Measurements from ENCODE around the gene LIMS1. TPM values are rescaled to one million over a fixed set of nuclear protein-coding genes. Genes with fewer than 3 reads are reported as not detected.

LIMS1 gene
- total RNA-seq, 1 experiment from 2014 or later: 56.2 TPM

- DNase-seq (ENCODE audit: low read depth, low spot score): no peak
- Histone ChIP-seq H3K9me2 (ENCODE audit: insufficient read depth) (no peaks in the 10 kb centered on the region), H3K36me3 (ENCODE audit: control insufficient read depth in 1 of 2, insufficient read depth in 2 of 2, low read length in 2 of 2) (no peaks in the 10 kb centered on the region), H2AFZ (ENCODE audit: low read depth, low read length, poor library complexity, severe bottlenecking) (no peak overlapping the region), H4K20me1 (ENCODE audit: insufficient read depth) (0 out of 2 replicates have a peak, but pooled peaks cover 6% of the 10 kb centered on the region), H3K27me3 (ENCODE audit: insufficient read depth, low read length) (no peaks in the 10 kb centered on the region), H3K9ac (ENCODE audit: low read length) (no peak overlapping the region), H3K79me2 (ENCODE audit: insufficient read depth, low read length) (peaks cover 59% of the 10 kb centered on the region), H3K4me3 (replicated peaks in 1 of 2; ENCODE audit: low read depth in 1 of 2, low read length in 2 of 2) (no peak overlapping the region), H3K27ac (ENCODE audit: low read depth, low read length) (no peak overlapping the region), H3K9me3 (ENCODE audit: control insufficient read depth in 1 of 2, insufficient read depth in 1 of 2, low read depth in 1 of 2, low read length in 2 of 2) (no peaks in the 10 kb centered on the region), H3K4me2 (ENCODE audit: low read length) (no peak overlapping the region), H3K4me1 (ENCODE audit: control insufficient read depth in 1 of 2, insufficient read depth in 2 of 2, low read length in 2 of 2) (peaks cover 6 to 19% of the 10 kb centered on the region in 2 experiments)
- TF ChIP-seq ZBTB33 (IDR thresholded peaks at IDR 0.05; ENCODE audit: extremely low read depth, insufficient replicate concordance, low read length) (no peak), SP1 (IDR thresholded peaks at IDR 0.05; ENCODE audit: low read depth) (no peak), MAX (IDR thresholded peaks at IDR 0.05) (no peak), EGR1 (IDR thresholded peaks at IDR 0.05; ENCODE audit: low read depth) (no peak), FOSL1 (IDR thresholded peaks at IDR 0.05; ENCODE audit: low read depth) (no peak), CEBPB (IDR thresholded peaks at IDR 0.05; ENCODE audit: low read depth) (no peak), REST (IDR thresholded peaks at IDR 0.05; ENCODE audit: low read depth) (no peak), ZNF274 (IDR thresholded peaks at IDR 0.05; ENCODE audit: low read depth, low read length) (no peak), EZH2 (IDR thresholded peaks at IDR 0.05) (no peak), POLR2AphosphoS5 (IDR thresholded peaks at IDR 0.05; ENCODE audit: low read depth, low read length) (no peak), CTCF (IDR thresholded peaks at IDR 0.05 in 2 of 3, conservative IDR thresholded peaks at IDR 0.05 in 1 of 3; ENCODE audit: borderline replicate concordance in 1 of 3, insufficient read depth in 1 of 3, low read depth in 2 of 3, low read length in 2 of 3) (no peak), YY1 (IDR thresholded peaks at IDR 0.05; ENCODE audit: extremely low read depth, insufficient replicate concordance, low read depth, low read length) (no peak), JUND (IDR thresholded peaks at IDR 0.05) (no peak), ZFX (IDR thresholded peaks at IDR 0.05) (no peak), SRF (IDR thresholded peaks at IDR 0.05; ENCODE audit: low read depth) (no peak), TCF7L2 (IDR thresholded peaks at IDR 0.05; ENCODE audit: borderline replicate concordance, extremely low read depth, insufficient read depth, insufficient read length) (no peak), SIN3A (IDR thresholded peaks at IDR 0.05; ENCODE audit: low read depth) (no peak), RAD21 (IDR thresholded peaks at IDR 0.05; ENCODE audit: low read depth) (no peak)
- ATAC-seq: no peak
- POLR2A ChIA-PET: no interaction called here
- intact Hi-C loops (cut with micrococcal nuclease): no loop called here
- RAD21 ChIA-PET (ENCODE audit: low non-redundant PET in 1 of 2, low total read pairs in 2 of 2, uncharacterized antibody in 2 of 2, unreplicated experiment in 2 of 2): no interaction called here
- CTCF ChIA-PET: interaction anchor here (1.2 kb wide), 1 partner anchor 11 kb away, joined by 3 read pairs; no protein-coding TSS in a partner anchor
- no TSS peak for BruUV-seq (replicated peaks)
Measured at GRCh38 chr2:108625186-108625827, 91.0 kb downstream of the LIMS1 start.
